Placental epithelial cell (primary cell): ENCODE results near the gene TSPYL2. TPM values are rescaled to one million over a fixed set of nuclear protein-coding genes. Genes with fewer than 3 reads are reported as not detected.

Experiments
- small RNA-seq: library from RNA; depleted of rRNA; stranded (forward); fragments of <200 nt; gene quantifications from one replicate; pipeline ENCODE3, GENCODE V24; 2012
- total RNA-seq: library from RNA; depleted of rRNA; stranded (reverse); fragments of >200 nt; gene quantifications from 2 replicates; pipeline ENCODE4 v1.2.3, GENCODE V29; 2012

TSPYL2 gene
- 7.2 and 27.5 TPM in 2 replicates for total RNA-seq

DNA sequence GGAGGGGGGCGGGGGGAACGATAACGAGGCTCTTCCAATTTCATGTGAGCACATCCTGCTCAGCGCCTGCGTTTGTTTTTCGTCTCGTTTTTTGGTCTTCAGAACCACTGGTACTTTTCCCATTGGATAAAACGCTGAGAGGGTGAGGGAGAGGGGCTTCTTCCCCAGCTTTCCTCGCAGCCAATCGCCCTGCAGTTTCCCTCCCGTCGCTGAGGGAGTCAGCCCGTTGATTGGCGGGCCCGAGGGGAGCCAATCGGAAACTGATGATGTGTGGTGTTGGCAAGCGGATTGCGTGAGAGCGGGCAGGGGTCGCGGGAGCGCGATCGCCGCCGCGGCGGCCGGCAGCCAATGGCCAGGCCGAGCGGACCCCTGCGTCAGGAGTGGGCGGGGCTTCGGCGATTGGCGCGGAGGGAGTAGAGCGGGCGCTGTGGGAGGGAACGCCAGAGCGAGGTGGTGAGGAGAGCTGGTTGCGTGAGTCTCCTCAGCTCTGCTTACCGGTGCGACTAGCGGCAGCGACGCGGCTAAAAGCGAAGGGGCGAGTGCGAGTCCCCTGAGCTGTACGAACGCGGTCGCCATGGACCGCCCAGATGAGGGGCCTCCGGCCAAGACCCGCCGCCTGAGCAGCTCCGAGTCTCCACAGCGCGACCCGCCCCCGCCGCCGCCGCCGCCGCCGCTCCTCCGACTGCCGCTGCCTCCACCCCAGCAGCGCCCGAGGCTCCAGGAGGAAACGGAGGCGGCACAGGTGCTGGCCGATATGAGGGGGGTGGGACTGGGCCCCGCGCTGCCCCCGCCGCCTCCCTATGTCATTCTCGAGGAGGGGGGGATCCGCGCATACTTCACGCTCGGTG is at the start of gene TSPYL2:
TSS of gene TSPYL2 (plus strand) at position 443 of the 848 bp plus-strand sequence. CDS start at position 575, 132 bp downstream.

DNA sequence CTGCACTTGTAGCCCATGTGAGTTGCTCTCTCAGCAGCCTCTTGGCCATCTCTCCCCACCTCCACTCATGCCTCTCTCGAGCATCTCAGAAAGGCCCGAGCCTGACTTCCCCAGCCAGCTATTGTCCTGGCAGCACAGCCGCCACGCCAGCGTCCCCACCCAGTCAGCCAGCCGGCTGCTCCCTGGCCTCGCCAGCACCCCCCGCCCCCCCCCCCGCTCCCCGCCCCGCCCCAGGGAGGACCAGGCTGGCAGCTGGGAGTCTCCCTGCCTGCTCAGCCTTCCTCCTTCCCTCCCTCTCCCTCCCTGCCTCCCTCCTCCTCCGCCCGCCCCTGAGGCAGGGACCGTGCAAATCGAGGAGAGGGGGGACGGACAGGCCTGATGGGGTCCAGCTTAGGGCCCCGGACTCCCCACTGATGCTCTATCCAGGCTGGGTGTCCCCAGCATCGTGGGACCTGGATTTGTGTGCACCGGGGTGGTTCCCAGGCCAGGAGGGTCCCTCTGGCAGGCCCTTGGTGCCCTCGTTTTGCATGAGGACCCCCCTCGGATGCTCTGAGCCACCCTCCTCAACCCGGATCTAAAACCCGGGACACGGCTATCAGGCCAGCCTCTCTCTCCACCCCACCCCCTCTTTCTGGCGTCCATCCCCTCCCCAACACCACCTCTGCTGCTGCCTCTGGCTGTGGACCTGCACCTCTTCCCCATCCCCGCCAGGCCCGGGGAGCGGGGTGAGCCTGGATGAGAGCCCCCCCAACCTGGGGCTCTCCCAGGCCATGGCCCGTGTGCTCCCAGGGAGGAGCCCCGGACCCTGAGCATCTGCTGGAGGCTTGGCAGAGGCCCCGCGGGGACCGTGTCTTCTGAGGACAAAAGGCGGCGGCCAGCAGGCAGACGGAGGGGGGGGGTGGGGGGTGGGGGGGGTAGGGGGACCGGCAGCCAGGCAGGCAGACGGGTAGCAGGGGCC is 33.7 kb upstream of the TSPYL2 start, which contains the start of gene GPR173:
TSS of gene GPR173 (plus strand) at position 621 of the 958 bp plus-strand sequence. CDS start 27,833 bp downstream, outside the sequence.

DNA sequence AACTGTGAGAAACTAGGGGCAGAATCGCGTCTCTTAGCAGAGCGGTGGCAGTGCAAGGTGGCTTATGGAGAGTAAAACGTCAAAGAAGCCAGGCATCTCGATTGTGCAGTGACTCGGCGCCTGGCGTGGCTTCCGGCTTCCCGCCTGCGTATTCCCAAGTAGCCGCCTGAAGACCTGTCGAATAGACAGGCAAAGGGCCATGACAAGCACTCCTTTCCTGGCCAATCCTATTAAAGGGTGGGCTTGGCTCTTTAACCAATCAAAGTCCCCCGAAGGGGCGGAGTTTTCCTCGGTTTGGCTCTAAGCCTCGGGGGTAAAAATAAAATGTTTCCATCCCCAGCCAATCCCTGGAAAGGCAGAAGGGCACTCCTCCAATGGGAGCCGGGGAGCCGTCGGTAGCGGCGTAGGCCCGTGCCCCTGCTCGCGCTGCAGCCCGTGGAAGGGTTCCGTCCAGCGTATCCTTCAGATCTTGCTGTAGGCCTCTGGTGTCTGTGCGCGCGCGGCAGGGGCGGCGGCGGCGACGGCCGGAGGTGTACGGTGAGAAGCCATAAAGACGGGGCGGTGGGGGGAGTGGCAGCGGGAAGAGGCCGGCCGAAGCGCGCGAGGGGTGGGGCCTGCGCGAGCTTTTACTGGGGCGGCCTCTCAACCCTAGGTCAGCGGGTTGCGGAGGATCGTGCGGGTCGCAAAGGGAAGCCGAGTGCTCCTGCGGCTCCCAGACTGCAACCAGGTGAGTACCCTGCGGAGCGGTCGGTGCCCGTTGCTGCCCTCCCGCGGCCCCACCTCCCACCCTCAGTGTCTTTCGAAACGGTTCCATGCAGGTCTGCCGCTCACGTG is 11.8 kb downstream of the TSPYL2 start, which contains the start of gene KANTR:
TSS of gene KANTR (plus strand) at position 395 of the 834 bp plus-strand sequence. CDS start 30,131 bp downstream, outside the sequence.

Small RNA genes within 50 kb of the gene (small RNA-seq; reads per million reads assigned to genes)
- not detected for gene AL591212.2

Other genes with a start within 250 kb of the TSPYL2 start
- gene XAGE3, start 214.3 kb upstream of the TSPYL2 start, total RNA-seq: 0.54 TPM in 1 of 2 replicates, not detected in the other
- gene FAM156B, start 185.0 kb upstream of the TSPYL2 start, total RNA-seq: 24.7 and 33.4 TPM in 2 replicates
- 23.6 and 30.6 TPM in 2 replicates for gene FAM156A, start 123.8 kb upstream of the TSPYL2 start, total RNA-seq
- 1.6 and 6.7 TPM in 2 replicates for gene GPR173, start 33.6 kb upstream of the TSPYL2 start, total RNA-seq
- gene KANTR, start 11.8 kb downstream of the TSPYL2 start, total RNA-seq: 5.2 and 13.3 TPM in 2 replicates
- gene KDM5C, start 142.8 kb downstream of the TSPYL2 start, total RNA-seq: 150 and 168 TPM in 2 replicates
- gene IQSEC2, start 199.2 kb downstream of the TSPYL2 start, total RNA-seq: 7.9 and 9.7 TPM in 2 replicates